ENCODE results near the gene HCCS.

Gene HCCS

GRCh38 chrX:11159149-11159548 lies 48.0 kb downstream of the HCCS start:
- H3K4me1 ChIP-seq (ENCODE audit: insufficient read depth, low read length): no peaks in the 10 kb centered on the region
- H3K9ac ChIP-seq (ENCODE audit: low read depth, low read length): no peak overlapping the region
- H3K27ac ChIP-seq (ENCODE audit: low read length): no peak overlapping the region
- no peaks in the 10 kb centered on the region for H3K9me3 ChIP-seq (ENCODE audit: insufficient read depth, low read depth, low read length)
- H3K27me3 ChIP-seq (ENCODE audit: insufficient read depth, low read length): no peaks in the 10 kb centered on the region
- no peak overlapping the region for H3K4me3 ChIP-seq (ENCODE audit: low read length)
- H3K36me3 ChIP-seq (ENCODE audit: insufficient read depth, low read depth, low read length): no peaks in the 10 kb centered on the region

GRCh38 chrX:11164433-11164832 lies 53.3 kb downstream of the HCCS start:
- no peak overlapping the region for H3K27ac ChIP-seq (ENCODE audit: low read length)
- H3K9me3 ChIP-seq (ENCODE audit: insufficient read depth, low read depth, low read length): no peaks in the 10 kb centered on the region
- peaks cover 4% of the 10 kb centered on the region; the same call in 1 of the 2 replicates for H3K4me1 ChIP-seq (ENCODE audit: insufficient read depth, low read length)
- no peaks in the 10 kb centered on the region for H3K27me3 ChIP-seq (ENCODE audit: insufficient read depth, low read length)
- H3K36me3 ChIP-seq (ENCODE audit: insufficient read depth, low read depth, low read length): no peaks in the 10 kb centered on the region
- H3K4me3 ChIP-seq (ENCODE audit: low read length): no peak overlapping the region
- H3K9ac ChIP-seq (ENCODE audit: low read depth, low read length): no peak overlapping the region

GRCh38 chrX:11171956-11172355 lies 60.8 kb downstream of the HCCS start:
- no peaks in the 10 kb centered on the region for H3K9me3 ChIP-seq (ENCODE audit: insufficient read depth, low read depth, low read length)
- no peak overlapping the region for H3K9ac ChIP-seq (ENCODE audit: low read depth, low read length)
- no peak overlapping the region for H3K4me3 ChIP-seq (ENCODE audit: low read length)
- no peaks in the 10 kb centered on the region for H3K36me3 ChIP-seq (ENCODE audit: insufficient read depth, low read depth, low read length)
- H3K4me1 ChIP-seq (ENCODE audit: insufficient read depth, low read length): no peaks in the 10 kb centered on the region
- no peak overlapping the region for H3K27ac ChIP-seq (ENCODE audit: low read length)
- H3K27me3 ChIP-seq (ENCODE audit: insufficient read depth, low read length): no peaks in the 10 kb centered on the region

- Histone ChIP-seq H3K4me3 (ENCODE audit: low read length) (no peak overlapping the region), H3K4me1 (ENCODE audit: insufficient read depth, low read length) (no peaks in the 10 kb centered on the region), H3K27me3 (ENCODE audit: insufficient read depth, low read length) (no peaks in the 10 kb centered on the region), H3K36me3 (ENCODE audit: insufficient read depth, low read depth, low read length) (no peaks in the 10 kb centered on the region), H3K27ac (ENCODE audit: low read length) (no peak overlapping the region), H3K9me3 (ENCODE audit: insufficient read depth, low read depth, low read length) (no peaks in the 10 kb centered on the region), H3K9ac (ENCODE audit: low read depth, low read length) (no peak overlapping the region)
Measured at GRCh38 chrX:11172415-11172814, 61.3 kb downstream of the HCCS start.

Measured in iPS-20b (cell line).